Activated naive CD4-positive, alpha-beta T cell treated with anti-CD3 and anti-CD28 coated beads for 36 hours (primary cell): ENCODE measurements around the gene PIM2. TPM values are rescaled to one million over a fixed set of nuclear protein-coding genes. Genes with fewer than 3 reads are reported as not detected.

Source experiments
- CTCF ChIA-PET: fragments of 350-600 bp; sonication (Branson Sonifier 250); formaldehyde crosslinking; loops from one replicate; lab custom pipeline; 2021; ENCODE audit warnings: antibody characterized with exemption; lab: Charles Lee
- DNase-seq: peaks from one replicate; pipeline ENCODE4 v3.0.0-alpha.2; 2020
- H3K27ac Mint-ChIP-seq: one replicate; pipeline ENCODE4 v1.8.0; 2021; ENCODE audit warnings: mild to moderate bottlenecking, mixed read lengths
- H3K27me3 Mint-ChIP-seq: one replicate; pipeline ENCODE4 v1.8.0; 2021; ENCODE audit warnings: low read depth, mixed read lengths
- H3K36me3 Mint-ChIP-seq: one replicate; pipeline ENCODE4 v1.8.0; 2021; ENCODE audit warnings: low read depth, mixed read lengths
- H3K4me1 Mint-ChIP-seq: one replicate; pipeline ENCODE4 v1.8.0; 2021; ENCODE audit warnings: low read depth, mixed read lengths
- H3K4me3 Mint-ChIP-seq: one replicate; pipeline ENCODE4 v1.8.0; 2021; ENCODE audit warnings: mild to moderate bottlenecking, moderate library complexity, mixed read lengths
- H3K9me3 Mint-ChIP-seq: one replicate; pipeline ENCODE4 v1.8.0; 2021; ENCODE audit warnings: mixed read lengths
- intact Hi-C: fragments of 100-400 bp; cut with micrococcal nuclease; formaldehyde crosslinking; loops from one replicate; pipeline ENCODE4 v1.15.1; 2023
- total RNA-seq, 2 experiments: library from RNA; stranded (reverse); gene quantifications; one replicate each; pipeline ENCODE4 v1.2.3, GENCODE V29; 2021

The PIM2 gene
- total RNA-seq, 2 experiments from 2014 or later = 634 to 648 TPM

DNA sequence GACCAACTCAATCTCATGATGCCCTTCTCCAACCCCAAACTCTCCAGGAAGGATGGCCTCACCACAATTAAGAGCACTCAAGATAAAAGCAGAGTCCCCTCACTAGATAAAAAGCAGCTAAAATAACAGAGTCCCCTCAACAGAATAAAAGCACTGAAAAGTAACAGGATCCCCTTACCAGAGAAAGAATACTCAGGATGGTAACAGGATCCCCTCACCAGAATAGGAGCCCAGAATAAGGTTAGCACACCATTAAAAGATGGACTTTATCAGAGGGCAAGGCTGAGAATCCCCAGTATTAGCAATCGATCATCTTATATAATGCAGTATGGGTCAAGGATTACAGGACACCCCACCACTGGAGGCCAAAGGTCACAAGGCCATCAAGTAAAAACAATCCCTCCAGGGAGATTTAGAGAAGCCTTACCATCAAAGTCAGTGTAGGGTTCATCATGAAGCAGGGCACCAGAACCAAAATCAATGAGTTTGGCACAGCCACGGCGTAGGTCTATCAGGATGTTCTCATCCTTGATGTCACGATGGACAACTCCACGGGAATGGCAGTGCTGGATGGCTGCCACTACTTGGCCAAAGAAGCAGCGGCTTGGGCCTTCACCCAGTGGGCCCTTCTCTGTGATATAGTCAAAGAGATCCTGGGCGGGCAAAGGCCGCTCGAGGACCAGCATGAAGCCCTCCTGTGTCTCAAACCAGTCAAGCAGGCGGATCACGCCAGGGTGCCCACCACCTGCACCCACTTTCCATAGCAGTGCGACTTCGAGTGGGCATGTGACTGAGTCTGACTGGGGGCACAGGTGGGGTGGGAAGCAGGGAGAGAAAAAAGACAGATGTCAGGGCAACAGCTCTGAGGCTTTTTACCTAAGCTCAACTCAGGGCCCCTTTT is 4.0 kb downstream of the PIM2 start:
- H3K27me3 Mint-ChIP-seq = peaks cover 11% of the 10 kb centered on the region
- CTCF ChIA-PET = interaction anchor here (1.5 to 1.6 kb wide), 4 partner anchors 22 to 31 kb away, joined by 4 to 7 read pairs (median 5); no protein-coding TSS in a partner anchor
- H3K36me3 Mint-ChIP-seq = peaks cover 82% of the 10 kb centered on the region
- DNase-seq = no peak
- H3K9me3 Mint-ChIP-seq = no peaks in the 10 kb centered on the region
- peak overlapping the region; percentile 99 for H3K27ac Mint-ChIP-seq
- intact Hi-C loops = loop anchor here (5.0 kb wide), 3 partner anchors 32 to 113 kb away; partner anchors contain the start of genes GRIPAP1 and HDAC6
- H3K4me1 Mint-ChIP-seq = peaks cover 34% of the 10 kb centered on the region
- H3K4me3 Mint-ChIP-seq = peak overlapping the region; percentile 95

DNA sequence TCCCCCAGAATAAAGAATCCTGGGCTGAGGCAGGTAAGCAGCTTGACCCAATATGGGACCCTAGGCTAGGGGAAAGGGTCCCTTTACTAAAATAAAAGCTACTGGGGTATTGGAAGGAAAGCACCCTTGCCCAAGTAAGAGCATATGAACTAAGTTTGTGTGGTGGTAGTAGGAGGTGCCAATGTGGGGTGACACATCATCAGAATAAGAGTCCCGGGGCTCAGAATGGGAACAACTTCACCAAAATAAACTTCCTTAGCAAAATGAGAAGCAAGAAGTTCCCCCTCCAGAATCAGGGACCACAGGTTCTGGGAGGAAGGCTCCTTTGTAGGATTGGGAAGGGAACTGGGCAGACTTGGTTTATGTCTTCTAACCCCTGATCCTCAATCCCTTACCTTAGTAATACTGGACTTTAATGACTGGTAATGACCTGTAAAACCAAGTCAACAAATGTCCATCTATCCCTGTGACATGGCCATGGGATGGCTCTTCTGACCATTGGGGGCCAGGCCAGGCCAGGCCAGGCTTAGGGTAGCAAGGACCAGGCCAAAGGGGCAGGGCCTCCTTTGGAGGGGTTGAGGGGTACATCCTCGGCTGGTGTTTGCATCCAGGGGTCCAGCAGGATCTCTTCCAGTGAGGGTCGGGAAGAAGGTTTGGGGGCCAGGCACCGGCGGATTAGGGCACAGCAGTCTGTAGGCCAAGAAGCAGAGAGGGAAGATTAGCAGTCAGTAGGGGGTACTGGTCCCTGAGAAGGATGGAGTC is 5.0 kb downstream of the PIM2 start:
- Mint-ChIP-seq H3K4me3 (peak overlapping the region; percentile 95), H3K4me1 (peaks cover 34% of the 10 kb centered on the region), H3K36me3 (peaks cover 74% of the 10 kb centered on the region), H3K27ac (peak overlapping the region; percentile 99), H3K27me3 (peaks cover 11% of the 10 kb centered on the region), H3K9me3 (no peaks in the 10 kb centered on the region)
- DNase-seq = no peak
- intact Hi-C loops = loop anchor here (5.0 kb wide), 2 partner anchors 34 to 89 kb away; partner anchors contain the start of gene GRIPAP1
- CTCF ChIA-PET = no interaction called here

DNA sequence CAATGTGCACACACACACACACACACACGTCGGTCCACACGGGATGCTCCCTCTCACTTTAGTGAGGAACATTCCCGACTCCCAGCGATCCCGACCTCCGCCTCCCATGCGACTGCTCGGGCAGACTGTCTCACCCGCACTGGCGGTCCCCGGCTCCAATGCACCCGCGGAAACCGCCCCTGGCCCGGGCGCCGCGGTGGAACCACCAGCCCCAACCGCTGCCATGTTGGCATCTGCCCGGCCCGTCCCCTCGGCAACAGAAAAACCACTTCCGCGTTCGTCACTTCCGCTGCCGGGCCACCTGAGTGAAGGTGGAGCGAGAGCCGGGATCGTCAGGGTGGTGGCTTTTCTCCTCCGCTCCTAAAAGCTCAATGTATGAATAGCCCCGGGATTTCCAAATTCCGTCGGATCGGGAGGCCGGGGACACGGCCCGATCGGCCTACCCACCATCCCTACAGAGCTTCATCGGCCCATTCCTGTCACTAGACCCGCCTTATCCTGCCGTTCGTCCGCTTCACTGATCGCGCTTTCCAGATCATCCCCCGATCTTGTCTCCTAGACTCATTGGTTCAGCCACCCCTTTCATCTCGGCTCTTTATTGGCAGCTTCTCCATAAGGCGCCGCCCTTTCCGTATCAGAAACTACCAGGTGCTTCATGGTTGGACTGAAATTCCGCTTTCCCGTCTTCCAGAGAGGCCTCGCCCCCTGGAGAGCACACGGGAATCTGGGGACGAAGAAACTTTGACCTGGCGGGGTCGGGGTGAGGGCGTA is 7.2 kb downstream of the PIM2 start, which contains the start of gene SLC35A2:
TSS of gene SLC35A2 (minus strand) at position 235 of the 771 bp plus-strand sequence. CDS start at position 225, 10 bp downstream.
- DNase-seq = peak; percentile 92
- Mint-ChIP-seq H3K4me1 (peaks cover 34% of the 10 kb centered on the region), H3K36me3 (peaks cover 55% of the 10 kb centered on the region)

DNA sequence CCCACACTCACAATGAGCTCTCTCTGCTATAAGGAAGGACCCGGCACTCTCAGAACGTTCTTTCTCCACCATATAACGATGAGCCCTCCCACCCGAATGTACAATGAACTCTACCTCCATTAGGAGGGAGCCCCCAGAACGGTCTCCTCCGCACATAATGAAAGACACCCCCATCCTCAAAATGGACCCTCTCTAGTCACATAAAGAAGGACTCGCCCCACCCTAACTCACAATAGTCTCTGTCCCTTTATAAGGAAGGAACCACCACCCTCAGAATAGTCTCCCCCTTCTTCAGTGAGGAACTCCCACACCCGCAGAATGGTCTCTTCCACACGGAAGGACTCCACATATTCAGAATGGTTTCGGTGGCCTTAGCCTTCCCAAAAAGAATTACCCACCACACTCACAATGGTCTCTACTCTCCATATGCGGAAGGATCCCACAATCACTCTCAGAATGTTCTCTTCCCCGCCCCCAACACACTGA is 7.9 kb downstream of the PIM2 start:
- CTCF ChIA-PET = no interaction called here
- intact Hi-C loops = loop anchor here (5.0 kb wide), 2 partner anchors 36 to 91 kb away; partner anchors contain the start of gene GRIPAP1
- peaks cover 9% of the 10 kb centered on the region for H3K27me3 Mint-ChIP-seq
- DNase-seq = no peak
- H3K4me3 Mint-ChIP-seq = peak overlapping the region; percentile 95
- H3K27ac Mint-ChIP-seq = peak overlapping the region; percentile 99
- H3K9me3 Mint-ChIP-seq = no peaks in the 10 kb centered on the region
- peaks cover 34% of the 10 kb centered on the region for H3K4me1 Mint-ChIP-seq
- H3K36me3 Mint-ChIP-seq = peaks cover 48% of the 10 kb centered on the region

More for the DNA sequence above, 7.2 kb downstream of the PIM2 start, which contains the start of gene SLC35A2:
- Mint-ChIP-seq H3K9me3 (no peaks in the 10 kb centered on the region), H3K27me3 (peaks cover 9% of the 10 kb centered on the region), H3K27ac (peak within 1 kb of the TSS; percentile 99), H3K4me3 (peak within 1 kb of the TSS; percentile 95)
- CTCF ChIA-PET = interaction anchor here (1.0 to 1.4 kb wide), 4 partner anchors 20 to 35 kb away, joined by 3 to 7 read pairs (median 4); no protein-coding TSS in a partner anchor
- intact Hi-C loops = loop anchor here (1.0 to 5.0 kb wide), 5 partner anchors 13 to 132 kb away; partner anchors contain the start of genes GRIPAP1 and TFE3

DNA sequence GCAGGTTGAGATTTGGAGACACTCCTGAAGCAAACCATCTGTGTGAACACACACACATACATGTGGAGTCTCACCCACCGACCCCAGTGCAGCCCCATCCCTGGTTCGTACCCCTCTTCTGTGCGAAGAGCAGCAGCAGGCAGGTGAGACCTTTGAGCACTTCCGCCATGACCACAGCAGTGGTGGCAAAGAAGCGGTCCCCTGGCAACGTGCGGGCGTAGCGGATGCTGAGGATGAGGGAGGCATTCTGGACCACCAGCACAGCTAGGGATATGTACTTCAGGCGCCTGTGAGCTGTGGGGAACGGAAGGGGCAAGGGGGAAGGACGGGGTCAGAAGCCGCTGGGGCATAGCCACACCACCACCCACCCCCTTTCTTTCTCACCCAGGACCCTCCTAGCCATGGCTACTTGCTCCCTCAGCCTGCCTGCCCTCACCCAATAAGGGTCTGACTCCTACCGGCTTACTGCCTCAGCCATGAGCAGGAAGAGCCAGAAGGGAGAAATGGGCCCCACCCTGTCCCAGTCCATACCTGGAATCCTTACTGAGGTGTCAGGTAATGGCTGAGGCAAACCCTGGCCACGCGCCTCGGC is 9.0 kb downstream of the PIM2 start:
- Mint-ChIP-seq H3K4me3 (no peak overlapping the region), H3K27ac (peak overlapping the region; percentile 99), H3K4me1 (peaks cover 33% of the 10 kb centered on the region), H3K36me3 (peaks cover 37% of the 10 kb centered on the region), H3K9me3 (no peaks in the 10 kb centered on the region), H3K27me3 (peaks cover 9% of the 10 kb centered on the region)
- CTCF ChIA-PET = no interaction called here
- intact Hi-C loops = loop anchor here (5.0 kb wide), 2 partner anchors 38 to 93 kb away; partner anchors contain the start of gene GRIPAP1
- DNase-seq = no peak

DNA sequence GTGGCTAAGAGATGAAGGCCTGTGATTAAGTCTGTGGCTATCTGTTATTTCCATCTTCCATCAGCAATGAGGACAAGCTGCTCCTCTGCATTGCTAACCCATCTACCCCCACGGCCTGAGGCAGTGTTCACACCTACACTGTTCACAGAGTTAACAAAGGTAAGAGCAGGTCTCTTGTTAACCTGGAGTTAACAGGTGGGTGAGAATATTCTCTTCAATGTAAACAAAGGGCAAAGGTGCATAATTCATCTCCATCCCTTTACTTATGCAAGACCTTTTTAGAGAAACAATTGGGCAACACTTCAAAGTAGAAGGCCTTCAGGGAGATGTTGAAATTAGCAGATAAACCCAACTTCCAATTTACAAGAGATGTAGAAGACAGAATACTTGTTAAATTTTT is 10.2 kb downstream of the PIM2 start:
- peaks cover 25% of the 10 kb centered on the region for H3K36me3 Mint-ChIP-seq
- peaks cover 9% of the 10 kb centered on the region for H3K27me3 Mint-ChIP-seq
- no peak for DNase-seq
- H3K4me1 Mint-ChIP-seq = peaks cover 22% of the 10 kb centered on the region
- no peak overlapping the region for H3K4me3 Mint-ChIP-seq
- no peaks in the 10 kb centered on the region for H3K9me3 Mint-ChIP-seq
- CTCF ChIA-PET = no interaction called here
- intact Hi-C loops = no loop called here
- H3K27ac Mint-ChIP-seq = no peak overlapping the region

DNA sequence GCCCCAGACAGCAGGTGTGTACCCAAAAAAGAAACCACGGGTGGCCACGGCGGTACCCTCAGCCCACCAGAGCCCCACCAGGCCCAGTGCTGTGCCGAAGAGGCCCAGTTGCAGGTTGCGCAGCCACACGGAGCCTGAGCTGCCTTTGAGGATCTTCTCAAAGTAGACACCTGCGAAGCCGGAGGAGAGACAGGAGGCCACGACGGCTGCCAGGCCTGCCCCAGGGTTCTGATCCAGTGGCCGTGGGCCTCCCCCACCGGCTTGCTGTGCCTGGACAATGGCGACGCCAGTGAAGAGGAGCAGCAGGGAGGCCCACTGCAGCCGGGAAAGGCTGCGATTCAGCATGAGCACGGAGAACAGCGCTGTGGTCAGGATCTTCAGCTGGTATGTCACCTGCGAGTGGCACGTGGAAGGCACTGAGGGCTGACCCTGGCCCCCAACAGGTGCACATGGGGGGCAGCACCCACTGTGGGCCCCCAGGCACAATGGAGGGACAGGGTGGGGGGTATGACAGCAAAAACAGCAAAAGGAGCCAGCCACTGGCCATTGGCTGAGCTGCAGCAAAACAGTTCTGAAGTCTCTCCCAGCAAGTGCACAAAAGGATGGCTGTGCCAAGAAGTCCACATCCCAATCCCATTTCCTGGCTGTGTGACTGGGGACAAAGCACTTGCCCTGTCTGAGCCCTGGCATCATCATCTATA is 13.6 kb downstream of the PIM2 start:
- no peaks in the 10 kb centered on the region for H3K27me3 Mint-ChIP-seq
- H3K27ac Mint-ChIP-seq = no peak overlapping the region
- DNase-seq = no peak
- H3K36me3 Mint-ChIP-seq = peaks cover 3% of the 10 kb centered on the region
- intact Hi-C loops = no loop called here
- H3K4me1 Mint-ChIP-seq = peaks cover 2% of the 10 kb centered on the region
- CTCF ChIA-PET = no interaction called here
- H3K4me3 Mint-ChIP-seq = no peak overlapping the region
- no peaks in the 10 kb centered on the region for H3K9me3 Mint-ChIP-seq

DNA sequence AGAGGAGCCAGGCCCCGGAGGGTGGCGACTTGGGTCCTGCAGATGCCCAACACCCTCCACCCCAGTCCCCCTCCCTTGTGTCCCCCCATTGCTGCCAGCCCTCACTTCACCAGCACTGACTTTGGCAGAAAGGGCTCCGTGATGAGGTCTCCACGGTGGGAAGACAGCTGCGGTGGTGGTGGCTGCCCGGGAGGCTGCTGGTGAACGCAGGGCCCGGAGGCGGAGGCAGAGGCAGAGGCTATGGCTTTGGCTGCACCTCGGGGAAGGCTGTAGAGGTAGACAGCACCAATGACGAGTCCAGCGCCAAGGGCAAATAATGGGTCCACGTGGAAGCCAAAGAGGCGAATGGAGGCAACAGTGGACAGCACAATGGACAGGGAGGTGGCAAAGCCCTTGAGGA is 14.2 kb downstream of the PIM2 start:
- no peak for DNase-seq
- Mint-ChIP-seq H3K4me3 (no peak overlapping the region), H3K9me3 (no peaks in the 10 kb centered on the region), H3K27ac (no peak overlapping the region), H3K36me3 (peaks cover 3% of the 10 kb centered on the region), H3K27me3 (no peaks in the 10 kb centered on the region), H3K4me1 (peaks cover 2% of the 10 kb centered on the region)
- CTCF ChIA-PET = no interaction called here
- intact Hi-C loops = no loop called here

DNA sequence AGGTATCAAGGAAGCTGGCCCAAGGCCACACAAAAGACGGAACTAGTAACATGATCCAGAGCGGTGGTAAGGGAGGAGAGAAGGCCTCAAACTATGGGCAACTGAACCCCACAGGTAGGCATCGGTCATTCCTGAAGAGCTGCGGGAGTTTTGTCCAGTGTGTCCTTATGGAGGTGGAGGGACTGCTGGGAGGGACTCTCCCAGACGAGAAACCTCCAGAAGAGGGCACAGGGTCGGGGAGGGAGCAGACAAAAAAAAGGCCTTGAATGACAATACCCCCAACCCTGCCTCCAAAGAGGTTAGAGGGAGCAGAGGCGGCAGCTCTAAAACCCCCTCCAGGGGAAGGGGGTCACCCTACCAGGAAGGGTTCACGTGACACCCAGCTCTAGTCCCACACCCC is 14.6 kb downstream of the PIM2 start:
- Mint-ChIP-seq H3K9me3 (no peaks in the 10 kb centered on the region), H3K27me3 (no peaks in the 10 kb centered on the region), H3K36me3 (peaks cover 3% of the 10 kb centered on the region), H3K4me1 (peaks cover 5% of the 10 kb centered on the region), H3K4me3 (no peak overlapping the region), H3K27ac (peak overlapping the region; percentile 53)
- CTCF ChIA-PET = interaction anchor here (0.6 kb wide), 1 partner anchor 256 kb away, joined by 3 read pairs; no protein-coding TSS in a partner anchor
- intact Hi-C loops = no loop called here
- DNase-seq = no peak

DNA sequence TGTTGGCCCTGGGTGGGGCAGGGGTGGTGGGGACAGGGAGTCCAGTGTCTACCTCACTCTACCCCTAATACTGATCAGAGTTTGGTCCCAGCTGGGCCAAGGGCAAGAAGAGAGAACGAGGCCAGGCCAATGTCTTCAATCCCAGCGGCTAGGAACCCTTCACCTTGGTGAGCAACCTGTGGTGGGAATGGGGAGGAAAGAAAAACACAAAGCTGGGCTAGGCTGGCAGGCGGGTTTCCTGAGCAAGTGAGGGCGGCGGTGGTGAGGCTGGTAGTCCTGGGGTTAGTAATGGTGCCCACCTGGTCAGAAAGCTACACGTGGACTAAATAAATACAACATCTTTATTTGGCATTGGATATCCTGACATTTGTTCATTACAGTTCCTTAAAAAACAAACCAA is 15.5 kb downstream of the PIM2 start:
- peaks cover 6% of the 10 kb centered on the region for H3K36me3 Mint-ChIP-seq
- H3K4me3 Mint-ChIP-seq = no peak overlapping the region
- peaks cover 7% of the 10 kb centered on the region for H3K4me1 Mint-ChIP-seq
- DNase-seq = no peak
- H3K27ac Mint-ChIP-seq = peak overlapping the region; percentile 53
- CTCF ChIA-PET = no interaction called here
- intact Hi-C loops = no loop called here
- H3K27me3 Mint-ChIP-seq = no peaks in the 10 kb centered on the region
- no peaks in the 10 kb centered on the region for H3K9me3 Mint-ChIP-seq

DNA sequence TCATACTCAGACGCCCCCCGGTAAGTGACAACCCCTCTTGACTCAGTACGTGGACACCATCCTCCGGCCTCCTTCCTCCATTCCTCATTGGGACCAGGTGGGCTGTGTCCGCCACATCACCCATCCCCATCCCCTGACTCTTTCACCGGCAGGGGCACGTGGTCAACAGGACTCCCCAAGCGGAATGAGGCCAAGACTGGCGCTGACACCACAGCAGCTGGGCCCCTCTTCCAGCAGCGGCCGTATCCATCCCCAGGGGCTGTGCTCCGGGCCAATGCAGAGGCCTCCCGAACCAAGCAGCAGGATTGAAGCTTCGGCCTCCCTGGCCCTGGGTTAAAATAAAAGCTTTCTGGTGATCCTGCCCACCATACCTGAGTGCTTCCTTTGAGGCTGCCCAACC is 16.0 kb downstream of the PIM2 start:
- H3K4me1 Mint-ChIP-seq = peaks cover 7% of the 10 kb centered on the region
- H3K36me3 Mint-ChIP-seq = peaks cover 6% of the 10 kb centered on the region
- no peak for DNase-seq
- CTCF ChIA-PET = no interaction called here
- H3K9me3 Mint-ChIP-seq = no peaks in the 10 kb centered on the region
- no peaks in the 10 kb centered on the region for H3K27me3 Mint-ChIP-seq
- H3K27ac Mint-ChIP-seq = no peak overlapping the region
- intact Hi-C loops = no loop called here
- H3K4me3 Mint-ChIP-seq = no peak overlapping the region
